ENCODE data around the gene S100A2.

The S100A2 gene

GRCh38 chr1:153539395-153540093 is 26.1 kb downstream of the S100A2 start:
- no peaks in the 10 kb centered on the region for H3K36me3 ChIP-seq (ENCODE audit: low read length)
- H3K9me3 ChIP-seq (ENCODE audit: insufficient read depth, low read length), result no peaks in the 10 kb centered on the region
- no peaks in the 10 kb centered on the region for H3K79me2 ChIP-seq (ENCODE audit: insufficient read depth, low read length)
- H3K9me2 ChIP-seq (replicated peaks; ENCODE audit: insufficient read depth, low read length), result no peaks in the 10 kb centered on the region
- no peak overlapping the region for H3K27ac ChIP-seq (ENCODE audit: low read depth, low read length)
- H3K27me3 ChIP-seq (ENCODE audit: low read length), result no peaks in the 10 kb centered on the region
- no peak overlapping the region for H3K4me2 ChIP-seq (ENCODE audit: low read depth, low read length, poor library complexity, severe bottlenecking)
- no peak overlapping the region for H3K4me3 ChIP-seq (ENCODE audit: insufficient read depth, low read length, poor library complexity, severe bottlenecking)
- H4K20me1 ChIP-seq (ENCODE audit: low read depth, low read length), result no peaks in the 10 kb centered on the region
- TF ChIP-seq CTCF (IDR thresholded peaks at IDR 0.05; ENCODE audit: insufficient read depth, low read length, poor library complexity, severe bottlenecking) (no peak), EZH2phosphoT487 (conservative IDR thresholded peaks at IDR 0.05; ENCODE audit: low read length) (no peak)
- no peak overlapping the region for H3K9ac ChIP-seq (ENCODE audit: low read length)
- no peaks in the 10 kb centered on the region for H3F3A ChIP-seq (ENCODE audit: insufficient read depth)
- H2AFZ ChIP-seq (ENCODE audit: low read depth, low read length, severe bottlenecking), result no peak overlapping the region

DNA sequence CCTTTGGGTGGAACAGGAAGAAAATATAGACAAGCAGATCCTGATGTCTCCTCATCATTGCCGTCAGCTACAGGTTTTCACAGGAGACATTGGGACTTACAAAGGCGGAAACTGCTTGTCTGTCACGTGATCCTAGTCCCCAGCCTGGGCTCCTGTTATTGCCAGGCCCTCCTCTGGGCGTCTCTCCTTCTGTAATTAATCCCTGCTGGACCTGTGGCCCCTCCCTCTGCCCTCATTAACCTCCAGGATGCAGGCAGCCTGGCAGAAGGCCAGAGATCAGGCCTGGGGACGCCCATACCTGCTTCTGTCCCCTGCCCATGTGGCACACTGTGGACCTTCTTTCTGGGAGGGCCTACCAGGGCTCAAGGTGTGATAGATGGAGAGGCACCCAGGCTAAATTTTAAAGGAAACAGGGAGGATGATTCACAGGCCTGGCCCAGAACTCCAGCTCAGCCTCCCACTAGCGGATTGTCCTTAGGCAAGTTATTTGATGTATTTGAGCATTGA is 27.3 kb downstream of the S100A2 start:
- no peaks in the 10 kb centered on the region for H3K9me3 ChIP-seq (ENCODE audit: insufficient read depth, low read length)
- no peak for TF ChIP-seq CTCF (IDR thresholded peaks at IDR 0.05; ENCODE audit: insufficient read depth, low read length, poor library complexity, severe bottlenecking)
- no peak for TF ChIP-seq EZH2phosphoT487 (conservative IDR thresholded peaks at IDR 0.05; ENCODE audit: low read length)
- H4K20me1 ChIP-seq (ENCODE audit: low read depth, low read length), result no peaks in the 10 kb centered on the region
- H3K27me3 ChIP-seq (ENCODE audit: low read length), result no peaks in the 10 kb centered on the region
- no peak overlapping the region for H3K4me2 ChIP-seq (ENCODE audit: low read depth, low read length, poor library complexity, severe bottlenecking)
- no peak overlapping the region for H3K27ac ChIP-seq (ENCODE audit: low read depth, low read length)
- no peak overlapping the region for H2AFZ ChIP-seq (ENCODE audit: low read depth, low read length, severe bottlenecking)
- no peaks in the 10 kb centered on the region for H3K79me2 ChIP-seq (ENCODE audit: insufficient read depth, low read length)
- H3K9ac ChIP-seq (ENCODE audit: low read length), result no peak overlapping the region
- no peaks in the 10 kb centered on the region for H3F3A ChIP-seq (ENCODE audit: insufficient read depth)
- no peaks in the 10 kb centered on the region for H3K9me2 ChIP-seq (replicated peaks; ENCODE audit: insufficient read depth, low read length)
- no peak overlapping the region for H3K4me3 ChIP-seq (ENCODE audit: insufficient read depth, low read length, poor library complexity, severe bottlenecking)
- H3K36me3 ChIP-seq (ENCODE audit: low read length), result no peaks in the 10 kb centered on the region

DNA sequence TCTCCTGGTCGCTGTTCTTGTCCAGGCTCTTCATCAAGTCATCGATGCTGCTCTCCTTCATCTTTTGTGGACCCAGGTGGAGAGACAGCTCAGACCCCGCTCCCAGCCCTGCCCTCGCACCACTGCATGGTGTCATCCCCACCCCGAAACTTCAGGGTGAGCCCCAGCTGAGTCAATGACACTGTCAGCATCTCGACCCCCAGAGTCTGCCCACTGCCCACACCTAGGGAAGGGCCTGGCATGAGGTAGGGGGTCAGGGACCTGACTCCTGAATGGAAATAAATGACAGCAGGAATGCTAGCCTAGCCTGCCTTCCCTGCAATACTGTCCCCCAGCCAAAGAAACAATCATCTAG is 28.3 kb downstream of the S100A2 start:
- H3K4me3 ChIP-seq (ENCODE audit: insufficient read depth, low read length, poor library complexity, severe bottlenecking), result no peak overlapping the region
- no peak overlapping the region for H3K4me2 ChIP-seq (ENCODE audit: low read depth, low read length, poor library complexity, severe bottlenecking)
- H3K9ac ChIP-seq (ENCODE audit: low read length), result no peak overlapping the region
- no peaks in the 10 kb centered on the region for H3F3A ChIP-seq (ENCODE audit: insufficient read depth)
- no peaks in the 10 kb centered on the region for H3K79me2 ChIP-seq (ENCODE audit: insufficient read depth, low read length)
- H2AFZ ChIP-seq (ENCODE audit: low read depth, low read length, severe bottlenecking), result no peak overlapping the region
- no peaks in the 10 kb centered on the region for H3K27me3 ChIP-seq (ENCODE audit: low read length)
- H3K27ac ChIP-seq (ENCODE audit: low read depth, low read length), result no peak overlapping the region
- no peaks in the 10 kb centered on the region for H4K20me1 ChIP-seq (ENCODE audit: low read depth, low read length)
- no peaks in the 10 kb centered on the region for H3K9me2 ChIP-seq (replicated peaks; ENCODE audit: insufficient read depth, low read length)
- H3K9me3 ChIP-seq (ENCODE audit: insufficient read depth, low read length), result no peaks in the 10 kb centered on the region
- TF ChIP-seq CTCF (IDR thresholded peaks at IDR 0.05; ENCODE audit: insufficient read depth, low read length, poor library complexity, severe bottlenecking), result no peak
- no peak for TF ChIP-seq EZH2phosphoT487 (conservative IDR thresholded peaks at IDR 0.05; ENCODE audit: low read length)
- H3K36me3 ChIP-seq (ENCODE audit: low read length), result no peaks in the 10 kb centered on the region
